Keratinocyte (primary cell): ENCODE data around the gene ANKRD44. TPM values are rescaled to one million over a fixed set of nuclear protein-coding genes. Genes with fewer than 3 reads are reported as not detected.

Source experiments
- DNase-seq: peaks from one replicate; pipeline ENCODE4 v3.0.0-alpha.2; 2011; ENCODE audit warnings: low read depth, missing footprints, low spot score
- FAIRE-seq: peaks from 2 replicates; lab custom pipeline; 2011; peaks lifted over from hg19 to GRCh38; lab: Jason Lieb, UNC
- H2AFZ ChIP-seq: 2 replicates; pipeline ENCODE4 v1.6.0; 2012; ENCODE audit warnings: low read length, control low read depth, inconsistent platforms; ENCODE audit not compliant: control insufficient read depth
- H3K27ac ChIP-seq: 2 replicates; pipeline ENCODE4 v1.5.1; 2011; ENCODE audit warnings: low read length; ENCODE audit not compliant: control insufficient read depth, insufficient read depth
- H3K27me3 ChIP-seq: 3 replicates; pipeline ENCODE4 v1.6.0; 2011; ENCODE audit warnings: low read length; ENCODE audit not compliant: control insufficient read depth, insufficient read depth; ENCODE audit errors: extremely low read depth
- H3K36me3 ChIP-seq, 2 experiments: 2 replicates in 1 of 2; 3 replicates in 1 of 2; pipeline ENCODE4 v1.5.1; 2011; ENCODE audit warnings: low read length in 2 of 2, mild to moderate bottlenecking in 1 of 2; ENCODE audit not compliant: control insufficient read depth in 2 of 2, insufficient read depth in 2 of 2; ENCODE audit errors: extremely low read depth in 1 of 2
- H3K4me1 ChIP-seq: 3 replicates; pipeline ENCODE4 v1.5.1; 2011; ENCODE audit warnings: low read length; ENCODE audit not compliant: control insufficient read depth, insufficient read depth; ENCODE audit errors: extremely low read depth
- H3K4me2 ChIP-seq: 3 replicates; pipeline ENCODE4 v1.6.0; 2011; ENCODE audit warnings: low read depth, low read length; ENCODE audit not compliant: control insufficient read depth, insufficient read depth; ENCODE audit errors: extremely low read depth
- H3K4me3 ChIP-seq, 3 experiments: fragments of 200-600 bp in 1 of 3; sonication (generic) in 1 of 3; 2 replicates in 2 of 3; 3 replicates in 1 of 3; pipeline ENCODE4 v1.5.1; 2011 to 2016; ENCODE audit warnings: low read length in 3 of 3, mild to moderate bottlenecking in 3 of 3, control low read depth in 2 of 3, inconsistent platforms in 1 of 3, low read depth in 1 of 3, mixed read lengths in 1 of 3, mixed run types in 1 of 3, moderate library complexity in 1 of 3; ENCODE audit not compliant: control insufficient read depth in 2 of 3, insufficient read depth in 2 of 3; ENCODE audit errors: extremely low read depth in 1 of 3
- H3K79me2 ChIP-seq: 2 replicates; pipeline ENCODE4 v1.6.0; 2012; ENCODE audit warnings: low read length; ENCODE audit not compliant: control insufficient read depth, insufficient read depth
- H3K9ac ChIP-seq: 3 replicates; pipeline ENCODE4 v1.6.0; 2011; ENCODE audit warnings: low read length; ENCODE audit not compliant: control insufficient read depth, insufficient read depth; ENCODE audit errors: extremely low read depth
- H3K9me1 ChIP-seq: 3 replicates; pipeline ENCODE4 v1.6.0; 2011; ENCODE audit warnings: low read length; ENCODE audit not compliant: control insufficient read depth, insufficient read depth; ENCODE audit errors: extremely low read depth
- H3K9me3 ChIP-seq: 2 replicates; pipeline ENCODE4 v1.5.1; 2012; ENCODE audit warnings: low read depth, low read length; ENCODE audit not compliant: control insufficient read depth
- H4K20me1 ChIP-seq: 3 replicates; pipeline ENCODE4 v1.6.0; 2011; ENCODE audit warnings: low read length; ENCODE audit not compliant: control insufficient read depth, insufficient read depth; ENCODE audit errors: extremely low read depth
- CTCF ChIP-seq, 3 experiments: IDR thresholded peaks in 1 of 3; conservative IDR thresholded peaks in 1 of 3; optimal IDR thresholded peaks in 1 of 3; 2 replicates in 2 of 3; 3 replicates in 1 of 3; pipeline versions ENCODE3 to v1.5.1; 2011; ENCODE audit warnings: low read length in 3 of 3, mild to moderate bottlenecking in 3 of 3, moderate library complexity in 2 of 3, control low read depth in 1 of 3, inconsistent platforms in 1 of 3; ENCODE audit not compliant: insufficient read depth in 2 of 3; ENCODE audit errors: extremely low read depth in 1 of 3
- EZH2 ChIP-seq: IDR thresholded peaks from one replicate; pipeline ENCODE4 v1.6.1; 2012; ENCODE audit warnings: inconsistent platforms, mild to moderate bottlenecking, low read length, moderate library complexity
- dilution Hi-C: fragments of 300-500 bp; cut with MboI; formaldehyde crosslinking; loops from one replicate; pipeline ENCODE4 v1.7.0; 2020; ENCODE audit warnings: low sequenced_read_pairs; ENCODE audit not compliant: extremely low pct_ligation_motif_present
- polyA plus RNA-seq, 5 experiments: library from polyadenylated mRNA; depleted of rRNA in 3 of 5; stranded (reverse) in 3 of 5; stranded (forward) in 1 of 5; unstranded in 1 of 5; fragments of >200 nt; gene quantifications; 1 replicate in 1 of 5; 2 replicates in 3 of 5; 3 replicates in 1 of 5; pipeline versions ENCODE4 v1.2.1 to v1.2.3, GENCODE V29; 2011 to 2012; ENCODE audit warnings: missing spikeins in 2 of 5, low read depth in 1 of 5, low replicate concordance in 1 of 5

The ANKRD44 gene
- polyA plus RNA-seq, 1 donor (not counting 4 experiments of a cell fraction or from before 2014, with no cell fraction given): 0.35 TPM

DNA sequence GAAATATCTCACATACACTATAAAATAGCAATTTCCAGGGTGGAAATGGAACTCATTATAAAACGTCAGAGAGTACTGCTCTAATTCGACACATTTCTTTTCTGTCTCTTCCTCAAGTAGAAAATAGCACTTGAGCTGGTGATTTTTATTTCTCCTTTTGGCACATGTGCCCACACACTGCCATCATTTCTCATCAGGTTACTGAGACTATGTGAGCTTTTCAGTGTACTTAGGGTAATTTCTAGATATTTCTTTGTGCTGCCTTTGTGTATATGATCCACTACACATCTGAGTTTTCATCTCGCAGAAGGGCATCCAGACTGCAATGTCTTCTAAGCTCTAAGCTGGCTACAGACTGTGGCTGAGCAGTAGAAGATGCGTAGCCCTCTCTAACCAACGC is 321.9 kb downstream of the ANKRD44 start:
- dilution Hi-C loops: no loop called here
- Histone ChIP-seq H4K20me1 (no peaks in the 10 kb centered on the region), H3K27ac (peak overlapping the region; percentile 87), H3K9ac (no peak overlapping the region), H3K4me2 (no peak overlapping the region), H3K79me2 (no peaks in the 10 kb centered on the region), H3K27me3 (no peaks in the 10 kb centered on the region), H3K4me3 (no peak overlapping the region), H3K4me1 (peaks cover 15% of the 10 kb centered on the region), H3K36me3 (no peaks in the 10 kb centered on the region), H2AFZ (peak overlapping the region; percentile 6), H3K9me1 (no peaks in the 10 kb centered on the region), H3K9me3 (no peaks in the 10 kb centered on the region)
- FAIRE-seq (no peak), DNase-seq (no peak)
- no peak for TF ChIP-seq EZH2
- TF ChIP-seq CTCF (optimal IDR thresholded peaks at IDR 0.05 in 1 of 3, IDR thresholded peaks at IDR 0.05 in 1 of 3, conservative IDR thresholded peaks at IDR 0.05 in 1 of 3; ENCODE audit: extremely low read depth in 1 of 3, insufficient read depth in 2 of 3, low read length in 3 of 3): no peak

DNA sequence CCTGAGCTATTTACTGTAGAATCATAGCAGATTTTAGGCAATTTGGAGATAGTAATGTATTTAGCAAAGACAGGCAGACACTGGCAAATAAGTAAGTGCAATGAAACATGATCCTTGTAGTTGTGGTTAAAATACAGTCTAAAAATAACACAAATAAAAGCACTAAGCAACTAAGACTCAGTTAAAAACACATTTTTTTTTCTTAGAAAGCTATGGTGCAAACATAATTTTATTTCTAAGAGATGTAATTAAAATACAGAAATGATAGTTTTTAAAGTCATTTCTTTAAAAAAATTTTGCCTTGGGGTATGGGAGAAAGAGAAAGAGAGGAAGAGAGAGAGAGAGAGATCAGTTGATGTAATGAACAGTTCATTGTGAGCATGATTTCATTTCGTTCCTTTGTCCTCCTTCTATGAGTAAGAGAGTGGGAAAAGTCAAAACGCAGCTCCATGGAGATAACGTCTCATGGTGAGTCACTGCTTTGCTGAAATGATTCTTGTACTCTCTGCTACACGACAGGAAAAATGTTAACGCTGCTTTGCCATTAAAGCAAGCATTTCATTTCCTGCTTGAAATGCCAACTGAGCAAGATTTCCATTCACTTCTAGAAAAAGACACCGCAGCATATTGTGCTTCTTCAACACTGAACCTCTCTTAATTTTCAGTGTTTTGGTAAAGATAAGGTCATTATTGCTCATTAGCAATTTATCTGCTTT is 322.8 kb downstream of the ANKRD44 start:
- Histone ChIP-seq H3K4me2 (peak overlapping the region; percentile 77), H3K9me3 (no peaks in the 10 kb centered on the region), H3K79me2 (no peaks in the 10 kb centered on the region), H3K4me1 (peaks cover 15% of the 10 kb centered on the region), H3K9ac (peak overlapping the region; percentile 59), H3K27ac (peak overlapping the region; percentile 87), H3K27me3 (no peaks in the 10 kb centered on the region), H3K4me3 (peak overlapping the region in 1 of 3 experiments; percentile 30), H2AFZ (peak overlapping the region; percentile 87), H3K9me1 (no peaks in the 10 kb centered on the region), H4K20me1 (no peaks in the 10 kb centered on the region), H3K36me3 (no peaks in the 10 kb centered on the region)
- no peak for TF ChIP-seq CTCF (optimal IDR thresholded peaks at IDR 0.05 in 1 of 3, IDR thresholded peaks at IDR 0.05 in 1 of 3, conservative IDR thresholded peaks at IDR 0.05 in 1 of 3; ENCODE audit: extremely low read depth in 1 of 3, insufficient read depth in 2 of 3, low read length in 3 of 3)
- TF ChIP-seq EZH2: no peak
- peak; percentile 99 for FAIRE-seq
- dilution Hi-C loops: no loop called here
- DNase-seq: peak; percentile 63
